GM18519 (cell line): ENCODE measurements around the gene PIBF1.
A peak's percentile ranks its signal among the peaks of the same experiment; 100 is the strongest.
"Not testable (repeated sequence)": the region's sequence is repeated elsewhere in the genome, so short reads cannot be mapped to it uniquely, and the experiment has no call there.

ENCODE experiments used
- ATAC-seq: cut with Tn5 transposase; IDR thresholded peaks from one replicate; pipeline ENCODE4 v1.9.1; 2021; ENCODE audit warnings: mild to moderate bottlenecking, moderate library complexity; ENCODE audit not compliant: unreplicated experiment, low FRiP score

PIBF1 gene

DNA sequence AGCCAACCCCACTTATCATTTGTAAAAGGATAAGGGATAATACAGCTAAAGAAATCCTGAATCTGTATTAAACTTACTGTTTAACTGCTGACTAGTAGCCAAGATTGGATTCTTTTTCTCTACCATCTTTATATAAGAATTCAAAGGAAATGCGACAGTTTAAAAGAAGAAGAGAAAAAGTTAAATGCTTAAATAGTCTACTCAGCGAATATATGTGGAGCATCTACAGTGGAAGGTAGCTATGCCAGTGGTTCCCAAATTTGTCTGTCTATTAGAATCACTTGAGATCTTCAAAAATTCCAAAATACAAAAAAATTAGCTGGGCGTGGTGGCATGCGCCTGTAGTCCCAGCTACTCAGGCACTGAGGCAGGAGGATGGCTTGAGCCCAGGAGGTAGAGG is 216.1 kb downstream of the PIBF1 start:
- ATAC-seq, result no peak

DNA sequence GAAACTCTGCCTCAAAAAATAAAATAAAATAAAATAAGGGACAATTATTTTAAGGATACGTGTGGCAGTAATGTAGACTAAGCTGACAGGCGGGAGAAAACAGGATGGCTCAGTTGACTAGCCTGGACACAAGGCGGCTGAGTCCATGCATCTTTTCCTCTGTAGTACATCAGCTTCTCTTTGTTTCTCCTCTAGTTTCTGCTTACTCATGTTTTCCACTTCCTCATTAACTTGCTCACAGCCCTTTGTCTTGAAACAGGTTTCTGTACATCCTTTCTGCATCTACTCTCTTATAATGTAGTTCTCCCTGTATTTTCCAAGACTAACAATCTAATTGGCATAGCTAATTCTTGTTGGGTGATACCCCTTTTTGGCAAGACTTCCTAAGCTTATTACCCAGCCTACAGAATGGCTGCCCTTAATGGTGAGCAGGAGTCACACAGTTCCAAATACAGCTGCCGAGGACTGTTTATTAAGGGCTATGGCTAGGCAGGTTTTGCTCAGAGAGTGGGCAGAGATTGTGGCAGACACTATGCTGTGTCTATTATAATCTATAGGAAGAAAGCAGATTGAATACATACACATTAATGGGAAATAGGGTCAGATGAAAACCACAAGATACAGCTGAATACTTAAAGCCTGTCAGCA is 218.2 kb downstream of the PIBF1 start:
- ATAC-seq, result peak; percentile 72

DNA sequence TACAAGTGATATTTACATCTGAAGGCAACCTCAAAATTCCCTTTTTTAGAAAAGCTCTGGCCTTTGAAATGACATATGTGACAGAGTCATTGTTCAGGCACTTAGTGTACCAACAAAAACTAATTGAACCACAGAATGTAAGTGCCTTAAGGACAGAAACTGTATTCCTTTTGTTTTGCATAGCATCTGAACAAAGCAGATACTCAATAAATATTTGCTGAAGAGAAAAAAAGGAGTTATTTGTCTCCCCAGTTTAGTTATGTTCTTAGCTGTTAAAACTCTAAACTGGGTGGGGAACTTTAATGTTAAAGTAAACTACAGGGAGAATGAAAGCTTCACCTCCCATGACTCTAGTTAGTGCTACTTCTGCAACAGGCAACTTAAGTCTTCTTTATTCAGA is 220.0 kb downstream of the PIBF1 start:
- ATAC-seq, result no peak

GRCh38 chr13:73011751-73012150 is 229.8 kb downstream of the PIBF1 start:
- ATAC-seq, result no peak

- ATAC-seq, result no peak
These were observed 233.9 kb downstream of the PIBF1 start for GRCh38 chr13:73015805-73016204.

GRCh38 chr13:73018336-73018735 is 236.4 kb downstream of the PIBF1 start:
- ATAC-seq, result no peak

- ATAC-seq, result no peak
These were observed 243.5 kb downstream of the PIBF1 start for GRCh38 chr13:73025217-73026012.

- ATAC-seq, result no peak
These were observed 253.0 kb downstream of the PIBF1 start for GRCh38 chr13:73034901-73035300.

DNA sequence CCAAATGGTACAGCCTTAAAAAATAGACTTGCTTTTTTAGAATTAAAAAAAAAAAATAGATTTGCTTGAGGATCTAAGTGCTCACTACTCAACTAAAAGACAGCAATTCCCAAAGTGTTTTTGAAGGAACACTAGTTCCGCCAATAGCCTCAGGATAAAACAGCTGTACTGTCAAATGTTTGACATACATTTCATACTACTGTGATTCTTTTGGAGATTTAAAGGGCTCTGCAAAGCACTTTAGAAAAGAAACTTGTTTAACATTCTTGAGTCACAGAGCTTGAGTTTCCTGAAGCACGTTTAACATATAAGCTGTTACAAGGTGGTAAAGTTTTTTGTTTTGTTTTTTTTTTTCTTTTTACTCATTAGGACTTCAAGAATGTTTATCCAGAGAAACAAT is 253.7 kb downstream of the PIBF1 start:
- no peak for ATAC-seq

- ATAC-seq, result no peak
These were observed 254.6 kb downstream of the PIBF1 start for GRCh38 chr13:73036566-73036965.

DNA sequence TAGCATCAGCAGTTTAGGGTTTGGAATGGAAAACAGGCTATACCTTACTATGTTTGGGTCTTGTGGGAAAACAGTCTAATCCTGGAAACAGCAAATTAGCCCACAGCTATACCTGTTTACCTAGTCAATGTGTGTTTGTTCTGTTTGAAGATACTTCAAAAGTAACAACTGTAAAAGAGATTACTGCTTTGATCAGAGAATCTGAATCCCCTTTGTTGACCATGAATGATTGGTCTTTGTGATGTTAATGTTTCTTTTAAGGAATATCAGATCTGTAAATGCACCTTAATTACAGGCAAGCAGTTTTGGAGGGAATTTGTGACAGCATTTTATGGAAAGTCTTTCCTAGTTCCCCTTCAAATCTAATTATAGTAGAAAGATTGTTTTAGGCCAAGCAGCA is 256.1 kb downstream of the PIBF1 start:
- no peak for ATAC-seq

- no peak for ATAC-seq
These were observed 257.5 kb downstream of the PIBF1 start for GRCh38 chr13:73039201-73040108.

DNA sequence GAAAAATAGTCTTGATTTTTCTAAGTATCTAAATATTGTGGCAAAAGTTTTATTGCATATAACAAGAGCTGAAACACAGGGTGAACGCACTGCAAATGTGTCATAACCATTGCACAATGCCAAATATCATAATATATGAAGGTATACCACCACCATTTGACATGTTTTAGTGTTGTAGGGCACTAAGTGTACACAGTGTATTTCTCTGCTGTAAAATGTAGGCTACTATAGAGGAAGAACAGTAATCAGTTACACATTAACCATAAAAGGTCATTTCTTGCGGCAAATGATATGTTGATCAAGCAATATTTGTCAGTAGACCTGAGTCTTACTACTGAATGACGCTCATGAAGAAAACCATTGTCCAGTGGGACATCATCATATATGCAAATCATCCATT is 258.6 kb downstream of the PIBF1 start:
- ATAC-seq, result no peak

GRCh38 chr13:73040968-73041596 is 259.1 kb downstream of the PIBF1 start:
- ATAC-seq, result no peak

- ATAC-seq, result no peak
These were observed 263.1 kb downstream of the PIBF1 start for GRCh38 chr13:73045031-73045430.

GRCh38 chr13:73048615-73049014 is 266.7 kb downstream of the PIBF1 start:
- not testable (repeated sequence) for ATAC-seq

- ATAC-seq, result no peak
These were observed 272.8 kb downstream of the PIBF1 start for GRCh38 chr13:73054712-73055111.

- no peak for ATAC-seq
These were observed 274.1 kb downstream of the PIBF1 start for GRCh38 chr13:73055813-73056564.

DNA sequence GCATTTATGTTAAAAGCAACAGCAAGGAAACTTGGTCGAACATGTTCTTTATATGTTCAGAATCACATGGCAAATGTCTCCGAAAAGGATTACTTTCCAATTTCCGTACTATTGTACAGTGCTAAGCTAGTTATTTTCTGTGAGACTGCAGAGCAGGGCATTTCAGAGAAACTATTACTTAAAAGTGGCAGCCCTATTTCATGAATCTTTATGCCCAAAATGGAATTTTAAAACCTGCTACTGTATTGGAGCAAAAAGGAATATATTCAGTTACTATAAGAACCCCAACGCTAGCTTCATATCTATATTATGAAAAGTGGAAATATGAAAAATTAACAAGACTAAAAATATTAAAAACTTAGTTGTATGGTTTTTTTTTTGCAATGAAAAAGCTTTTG is 274.6 kb downstream of the PIBF1 start:
- no peak for ATAC-seq
